Endothelial cell of umbilical vein (primary cell): Measurements from ENCODE around the gene IRX1. TPM values are rescaled to one million over a fixed set of nuclear protein-coding genes. Genes with fewer than 3 reads are reported as not detected.

Experiments used
- BruUV-seq: library from RNA; stranded (reverse); fragments of 400-500 nt; replicated peaks from 2 replicates; lab custom pipeline; 2021; lab: Mats Ljungman, UMichigan
- CTCF ChIA-PET: fragments of 300-600, 350-600 bp; sonication (Branson Sonifier 250); formaldehyde crosslinking; loops from one replicate; lab custom pipeline; 2021; ENCODE audit warnings: antibody characterized with exemption, inconsistent platforms; lab: Charles Lee
- POLR2A ChIA-PET: fragments of 300-600, 350-600 bp; sonication (Branson Sonifier 250); formaldehyde crosslinking; loops from one replicate; lab custom pipeline; 2021; ENCODE audit warnings: antibody characterized with exemption, inconsistent platforms; lab: Charles Lee
- DNase-seq: peaks from one replicate; pipeline ENCODE4 v3.0.0-alpha.2; 2011; ENCODE audit warnings: low read depth, low spot score
- FAIRE-seq: peaks from 2 replicates; lab custom pipeline; 2011; peaks lifted over from hg19 to GRCh38; lab: Jason Lieb, UNC
- H2AFZ ChIP-seq: 2 replicates; pipeline ENCODE4 v1.6.0; 2012; ENCODE audit warnings: low read depth, low read length, control low read depth, inconsistent platforms
- H3K27ac ChIP-seq: 2 replicates; pipeline ENCODE4 v1.5.1; 2011; ENCODE audit warnings: low read depth, mild to moderate bottlenecking, control low read depth, low read length, moderate library complexity; ENCODE audit not compliant: insufficient read depth
- H3K27me3 ChIP-seq, 2 experiments: 2 replicates each; pipeline versions ENCODE4 v1.6.0 to v1.6.1; 2011; ENCODE audit warnings: low read length in 2 of 2, mixed read lengths in 1 of 2; ENCODE audit not compliant: control insufficient read depth in 2 of 2, insufficient read depth in 2 of 2
- H3K36me3 ChIP-seq, 2 experiments: 2 replicates in 1 of 2; 3 replicates in 1 of 2; pipeline ENCODE4 v1.5.1; 2011; ENCODE audit warnings: low read length in 2 of 2, mild to moderate bottlenecking in 1 of 2, moderate library complexity in 1 of 2; ENCODE audit not compliant: control insufficient read depth in 2 of 2, insufficient read depth in 2 of 2; ENCODE audit errors: extremely low read depth in 1 of 2
- H3K4me1 ChIP-seq: 3 replicates; pipeline ENCODE4 v1.5.1; 2011; ENCODE audit warnings: mild to moderate bottlenecking, low read length; ENCODE audit not compliant: control insufficient read depth, insufficient read depth; ENCODE audit errors: extremely low read depth
- H3K4me2 ChIP-seq: 2 replicates; pipeline ENCODE4 v1.6.1; 2011; ENCODE audit warnings: low read length, control low read depth, mixed read lengths; ENCODE audit not compliant: insufficient read depth
- H3K4me3 ChIP-seq, 3 experiments: fragments of 200-600 bp in 1 of 3; sonication (generic), shearing (Covaris generic) in 1 of 3; replicated peaks in 1 of 3; 2 replicates each; pipeline ENCODE4 v1.5.1; 2011 to 2016; ENCODE audit warnings: control low read depth in 3 of 3, low read length in 3 of 3, mild to moderate bottlenecking in 2 of 3, inconsistent platforms in 1 of 3, low read depth in 1 of 3, moderate library complexity in 1 of 3; ENCODE audit not compliant: insufficient read depth in 1 of 3
- H3K79me2 ChIP-seq: 2 replicates; pipeline ENCODE4 v1.6.0; 2012; ENCODE audit warnings: low read length, inconsistent platforms; ENCODE audit not compliant: control insufficient read depth, insufficient read depth
- H3K9ac ChIP-seq: replicated peaks from 2 replicates; pipeline ENCODE3; 2011; ENCODE audit warnings: low read length, control low read depth; ENCODE audit not compliant: insufficient read depth; ENCODE audit errors: extremely low read depth
- H3K9me1 ChIP-seq: replicated peaks from 3 replicates; pipeline ENCODE4 v1.6.0; 2011; ENCODE audit warnings: mild to moderate bottlenecking, low read length; ENCODE audit not compliant: control insufficient read depth, insufficient read depth; ENCODE audit errors: extremely low read depth
- H3K9me3 ChIP-seq: replicated peaks from 2 replicates; pipeline ENCODE4 v1.5.1; 2012; ENCODE audit warnings: low read length, inconsistent platforms; ENCODE audit not compliant: control insufficient read depth, insufficient read depth
- H4K20me1 ChIP-seq: replicated peaks from 2 replicates; pipeline ENCODE3; 2011; ENCODE audit warnings: mild to moderate bottlenecking, low read length; ENCODE audit not compliant: control insufficient read depth, insufficient read depth; ENCODE audit errors: extremely low read depth
- EZH2 ChIP-seq: IDR thresholded peaks from 2 replicates; pipeline ENCODE4 v1.6.1; 2012; ENCODE audit warnings: borderline replicate concordance, low read depth, mild to moderate bottlenecking, moderate library complexity, low read length, inconsistent platforms; ENCODE audit not compliant: severe bottlenecking
- FOS ChIP-seq: IDR thresholded peaks from 2 replicates; pipeline ENCODE4 v1.6.1; 2011; ENCODE audit warnings: mild to moderate bottlenecking, low read length, moderate library complexity, borderline replicate concordance; ENCODE audit not compliant: insufficient read depth
- GATA2 ChIP-seq: IDR thresholded peaks from 2 replicates; pipeline ENCODE4 v1.7.0; 2011; ENCODE audit warnings: low read depth, mild to moderate bottlenecking, moderate library complexity, mixed read lengths, low read length; ENCODE audit not compliant: insufficient read length, insufficient read depth
- JUN ChIP-seq: IDR thresholded peaks from 2 replicates; pipeline ENCODE4 v1.6.1; 2011; ENCODE audit warnings: borderline replicate concordance, low read depth; ENCODE audit not compliant: insufficient read length, insufficient read depth
- MYC ChIP-seq: IDR thresholded peaks from one replicate; pipeline ENCODE4 v1.6.1; 2011; ENCODE audit warnings: mild to moderate bottlenecking, low read depth, low read length
- POLR2A ChIP-seq: IDR thresholded peaks from 2 replicates; pipeline ENCODE4 v1.6.1; 2012; ENCODE audit warnings: low read depth, mild to moderate bottlenecking, control low read depth, low read length
- POLR2AphosphoS5 ChIP-seq: IDR thresholded peaks from 2 replicates; pipeline ENCODE4 v1.6.1; 2012; ENCODE audit warnings: low read depth, mild to moderate bottlenecking, control low read depth, low read length, moderate library complexity; ENCODE audit not compliant: insufficient read depth
- dilution Hi-C: fragments of 300-500 bp; cut with MboI; formaldehyde crosslinking; loops from one replicate; pipeline ENCODE4 v1.15.0; 2019; ENCODE audit warnings: low sequenced_read_pairs; ENCODE audit not compliant: extremely low pct_ligation_motif_present
- intact Hi-C: fragments of 100-400 bp; cut with micrococcal nuclease; formaldehyde crosslinking; loops from one replicate; pipeline ENCODE4 v1.10.0; 2022
- polyA plus RNA-seq, 4 experiments: library from polyadenylated mRNA; depleted of rRNA in 3 of 4; stranded (reverse) in 3 of 4; unstranded in 1 of 4; fragments of >200 nt; gene quantifications; 2 replicates each; pipeline versions ENCODE4 v1.2.1 to v1.2.3, GENCODE V29; 2011 to 2012; ENCODE audit warnings: missing spikeins in 1 of 4
- total RNA-seq: library from RNA; stranded (reverse); gene quantifications from 2 replicates; pipeline ENCODE4 v1.2.3, GENCODE V29; 2021
- TF ChIP-seq, protein P1 (sequence below), 2 donors: IDR thresholded peaks; 1 replicate in 1 of 2; 2 replicates in 1 of 2; pipeline ENCODE4 v1.5.1; 2011; ENCODE audit warnings: low read length in 2 of 2, mild to moderate bottlenecking in 2 of 2, moderate library complexity in 2 of 2, control low read depth in 1 of 2, inconsistent platforms in 1 of 2, low read depth in 1 of 2; ENCODE audit not compliant: insufficient read depth in 1 of 2; ENCODE audit errors: extremely low read depth in 1 of 2
- TF ChIP-seq, protein P2 (sequence below): IDR thresholded peaks from 2 replicates; pipeline ENCODE4 v1.6.1; 2011; ENCODE audit not compliant: insufficient read depth, insufficient read length

Gene IRX1
- total and polyA plus RNA-seq, 2 donors (not counting 3 experiments of a cell fraction or from before 2014, with no cell fraction given): not detected

DNA sequence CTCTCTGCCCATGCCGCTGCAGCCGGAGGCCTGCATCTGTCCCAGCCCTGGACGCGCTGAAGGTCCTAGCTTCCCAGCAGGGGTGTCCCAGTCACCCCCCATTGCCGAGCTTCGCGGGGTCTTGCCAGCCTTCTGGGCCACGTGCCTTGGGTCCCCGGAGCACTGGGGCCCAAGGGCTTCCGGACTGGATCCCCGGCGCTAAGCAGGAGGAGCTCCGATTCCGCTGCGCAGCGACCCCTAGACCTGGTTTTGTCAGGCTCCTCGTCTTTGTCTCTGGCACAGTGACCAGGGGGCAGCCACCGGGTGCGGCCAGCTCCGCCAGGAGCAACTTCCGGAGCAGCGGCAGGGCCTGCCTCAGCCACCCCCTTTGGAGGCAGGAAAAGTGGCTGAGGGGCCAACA is 3.3 kb upstream of the IRX1 start:
- Histone ChIP-seq H3K4me3 (no peak overlapping the region), H3K79me2 (no peaks in the 10 kb centered on the region), H3K27ac (no peak overlapping the region), H3K9ac (no peak overlapping the region), H4K20me1 (no peaks in the 10 kb centered on the region), H3K4me1 (no peaks in the 10 kb centered on the region), H3K36me3 (no peaks in the 10 kb centered on the region), H3K27me3 (peaks cover 43 to 65% of the 10 kb centered on the region in 2 experiments), H2AFZ (no peak overlapping the region), H3K4me2 (no peak overlapping the region), H3K9me3 (no peaks in the 10 kb centered on the region), H3K9me1 (no peaks in the 10 kb centered on the region)
- ChIA-PET CTCF (no interaction called here), POLR2A (no interaction called here)
- DNase-seq: no peak
- TF ChIP-seq POLR2AphosphoS5: no peak
- no TSS peak for BruUV-seq
- FAIRE-seq: no peak
- intact Hi-C loops (loop anchor here (10.0 kb wide), 1 partner anchor 847 kb away; no protein-coding TSS in a partner anchor), dilution Hi-C loops (no loop called here)

DNA sequence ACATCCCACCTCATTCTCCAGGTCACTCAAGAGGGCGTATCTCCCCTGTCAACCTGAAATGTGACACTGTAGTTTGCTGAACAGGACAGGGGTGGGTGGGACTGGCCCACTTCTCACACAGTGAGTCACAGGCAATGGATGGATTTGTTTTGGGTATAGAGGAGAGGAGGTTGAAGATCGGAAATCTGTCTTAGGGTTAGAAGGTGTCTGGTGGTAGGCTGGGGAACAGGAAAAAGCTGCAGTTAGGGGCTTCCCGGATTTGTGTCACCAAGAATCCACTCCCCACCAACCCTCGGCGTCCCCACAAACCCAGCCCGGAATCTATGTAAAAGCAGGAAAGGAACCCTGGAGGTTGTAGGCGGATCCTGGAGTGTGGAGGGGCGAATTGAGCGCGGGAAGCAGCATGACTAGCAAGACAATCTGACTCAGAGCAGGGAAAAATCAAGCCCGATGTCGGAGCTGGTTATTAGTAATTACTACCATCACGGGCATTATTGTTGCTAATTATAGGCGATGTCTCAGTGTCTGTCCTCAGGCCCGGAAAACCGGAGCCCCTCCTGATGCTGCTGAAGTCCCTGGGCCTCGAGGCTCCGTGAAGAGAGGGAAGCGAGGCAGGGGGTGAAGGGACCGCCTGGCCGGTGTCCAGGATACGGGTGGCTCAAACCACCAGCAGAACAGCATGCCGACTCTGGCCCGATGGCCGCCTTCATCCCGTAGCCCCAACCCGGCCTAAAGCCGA is 1.7 kb upstream of the IRX1 start:
- DNase-seq (no peak), FAIRE-seq (no peak)
- Histone ChIP-seq H3K9ac (no peak overlapping the region), H3K4me3 (no peak overlapping the region), H2AFZ (no peak overlapping the region), H3K9me1 (no peaks in the 10 kb centered on the region), H3K4me1 (no peaks in the 10 kb centered on the region), H3K79me2 (no peaks in the 10 kb centered on the region), H3K9me3 (no peaks in the 10 kb centered on the region), H3K4me2 (no peak overlapping the region), H4K20me1 (no peaks in the 10 kb centered on the region), H3K27me3 (peaks cover 59 to 81% of the 10 kb centered on the region in 2 experiments), H3K36me3 (no peaks in the 10 kb centered on the region), H3K27ac (no peak overlapping the region)
- CTCF ChIA-PET: no interaction called here
- dilution Hi-C loops (no loop called here), intact Hi-C loops (loop anchor here (10.0 kb wide), 1 partner anchor 849 kb away; no protein-coding TSS in a partner anchor)
- TF ChIP-seq, protein P1, sequence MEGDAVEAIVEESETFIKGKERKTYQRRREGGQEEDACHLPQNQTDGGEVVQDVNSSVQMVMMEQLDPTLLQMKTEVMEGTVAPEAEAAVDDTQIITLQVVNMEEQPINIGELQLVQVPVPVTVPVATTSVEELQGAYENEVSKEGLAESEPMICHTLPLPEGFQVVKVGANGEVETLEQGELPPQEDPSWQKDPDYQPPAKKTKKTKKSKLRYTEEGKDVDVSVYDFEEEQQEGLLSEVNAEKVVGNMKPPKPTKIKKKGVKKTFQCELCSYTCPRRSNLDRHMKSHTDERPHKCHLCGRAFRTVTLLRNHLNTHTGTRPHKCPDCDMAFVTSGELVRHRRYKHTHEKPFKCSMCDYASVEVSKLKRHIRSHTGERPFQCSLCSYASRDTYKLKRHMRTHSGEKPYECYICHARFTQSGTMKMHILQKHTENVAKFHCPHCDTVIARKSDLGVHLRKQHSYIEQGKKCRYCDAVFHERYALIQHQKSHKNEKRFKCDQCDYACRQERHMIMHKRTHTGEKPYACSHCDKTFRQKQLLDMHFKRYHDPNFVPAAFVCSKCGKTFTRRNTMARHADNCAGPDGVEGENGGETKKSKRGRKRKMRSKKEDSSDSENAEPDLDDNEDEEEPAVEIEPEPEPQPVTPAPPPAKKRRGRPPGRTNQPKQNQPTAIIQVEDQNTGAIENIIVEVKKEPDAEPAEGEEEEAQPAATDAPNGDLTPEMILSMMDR (IDR thresholded peaks at IDR 0.05; ENCODE audit: extremely low read depth in 1 of 2, insufficient read depth in 1 of 2, low read depth in 1 of 2, low read length in 2 of 2): no peak
- TF ChIP-seq FOS (no peak), POLR2A (no peak), EZH2 (no peak), POLR2AphosphoS5 (no peak), JUN (no peak), GATA2 (no peak), MYC (no peak)
- TF ChIP-seq, protein P2, sequence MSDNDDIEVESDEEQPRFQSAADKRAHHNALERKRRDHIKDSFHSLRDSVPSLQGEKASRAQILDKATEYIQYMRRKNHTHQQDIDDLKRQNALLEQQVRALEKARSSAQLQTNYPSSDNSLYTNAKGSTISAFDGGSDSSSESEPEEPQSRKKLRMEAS: no peak
- no TSS peak for BruUV-seq
- POLR2A ChIA-PET: no interaction called here
